GM10266 (cell line): ENCODE results near the gene SPAG7.
"Not testable (repeated sequence)": the region's sequence is repeated elsewhere in the genome, so short reads cannot be mapped to it uniquely, and the experiment has no call there.

Experiments used
- DNase-seq: peaks from one replicate; pipeline ENCODE4 v3.0.0; 2012; ENCODE audit errors: extremely low spot score
- TF ChIP-seq, protein P1 (sequence below): IDR thresholded peaks from 2 replicates; pipeline ENCODE4 v1.5.1; 2012; ENCODE audit warnings: mild to moderate bottlenecking, low read depth; ENCODE audit not compliant: control insufficient read depth, insufficient read depth; ENCODE audit errors: missing control alignments

The SPAG7 gene

DNA sequence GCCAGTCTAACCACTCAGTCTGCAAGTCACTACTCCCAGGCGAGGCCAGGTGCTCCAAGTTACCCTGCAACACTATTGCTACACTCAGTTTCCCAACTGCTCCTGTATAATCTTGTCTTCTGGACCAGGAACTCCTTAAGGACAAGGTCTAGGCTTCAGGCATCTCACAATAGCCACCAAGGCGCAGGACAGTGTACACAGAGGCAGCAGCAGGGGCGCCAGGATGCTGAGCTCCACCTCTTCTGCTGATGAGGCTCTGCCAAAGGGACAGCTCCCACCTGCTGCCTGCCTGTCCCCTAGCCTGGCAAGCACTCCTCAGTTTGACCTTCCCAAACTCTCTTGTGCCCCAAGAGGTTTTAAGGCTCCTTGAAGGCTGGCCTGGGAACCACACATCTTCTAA, 31.2 kb downstream of the SPAG7 start:
- TF ChIP-seq, protein P1, sequence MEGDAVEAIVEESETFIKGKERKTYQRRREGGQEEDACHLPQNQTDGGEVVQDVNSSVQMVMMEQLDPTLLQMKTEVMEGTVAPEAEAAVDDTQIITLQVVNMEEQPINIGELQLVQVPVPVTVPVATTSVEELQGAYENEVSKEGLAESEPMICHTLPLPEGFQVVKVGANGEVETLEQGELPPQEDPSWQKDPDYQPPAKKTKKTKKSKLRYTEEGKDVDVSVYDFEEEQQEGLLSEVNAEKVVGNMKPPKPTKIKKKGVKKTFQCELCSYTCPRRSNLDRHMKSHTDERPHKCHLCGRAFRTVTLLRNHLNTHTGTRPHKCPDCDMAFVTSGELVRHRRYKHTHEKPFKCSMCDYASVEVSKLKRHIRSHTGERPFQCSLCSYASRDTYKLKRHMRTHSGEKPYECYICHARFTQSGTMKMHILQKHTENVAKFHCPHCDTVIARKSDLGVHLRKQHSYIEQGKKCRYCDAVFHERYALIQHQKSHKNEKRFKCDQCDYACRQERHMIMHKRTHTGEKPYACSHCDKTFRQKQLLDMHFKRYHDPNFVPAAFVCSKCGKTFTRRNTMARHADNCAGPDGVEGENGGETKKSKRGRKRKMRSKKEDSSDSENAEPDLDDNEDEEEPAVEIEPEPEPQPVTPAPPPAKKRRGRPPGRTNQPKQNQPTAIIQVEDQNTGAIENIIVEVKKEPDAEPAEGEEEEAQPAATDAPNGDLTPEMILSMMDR, result no peak
- no peak for DNase-seq

- TF ChIP-seq, protein P1, result no peak
- no peak for DNase-seq
Measured at GRCh38 chr17:4935650-4936049, 32.0 kb downstream of the SPAG7 start.

- TF ChIP-seq, protein P1, result peak; percentile 45
- DNase-seq, result no peak
Measured at GRCh38 chr17:4934173-4934979, 33.2 kb downstream of the SPAG7 start.

- DNase-seq, result no peak
- TF ChIP-seq, protein P1, result no peak
Measured at GRCh38 chr17:4933646-4934045, 34.0 kb downstream of the SPAG7 start.

DNA sequence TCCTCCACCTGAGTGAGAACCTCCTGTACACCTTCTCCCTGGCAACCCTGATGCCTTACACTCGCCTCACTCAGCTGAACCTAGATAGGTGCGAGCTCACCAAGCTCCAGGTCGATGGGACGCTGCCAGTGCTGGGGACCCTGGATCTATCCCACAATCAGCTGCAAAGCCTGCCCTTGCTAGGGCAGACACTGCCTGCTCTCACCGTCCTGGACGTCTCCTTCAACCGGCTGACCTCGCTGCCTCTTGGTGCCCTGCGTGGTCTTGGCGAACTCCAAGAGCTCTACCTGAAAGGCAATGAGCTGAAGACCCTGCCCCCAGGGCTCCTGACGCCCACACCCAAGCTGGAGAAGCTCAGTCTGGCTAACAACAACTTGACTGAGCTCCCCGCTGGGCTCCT, 34.9 kb downstream of the SPAG7 start:
- DNase-seq, result no peak
- TF ChIP-seq, protein P1, result no peak

DNA sequence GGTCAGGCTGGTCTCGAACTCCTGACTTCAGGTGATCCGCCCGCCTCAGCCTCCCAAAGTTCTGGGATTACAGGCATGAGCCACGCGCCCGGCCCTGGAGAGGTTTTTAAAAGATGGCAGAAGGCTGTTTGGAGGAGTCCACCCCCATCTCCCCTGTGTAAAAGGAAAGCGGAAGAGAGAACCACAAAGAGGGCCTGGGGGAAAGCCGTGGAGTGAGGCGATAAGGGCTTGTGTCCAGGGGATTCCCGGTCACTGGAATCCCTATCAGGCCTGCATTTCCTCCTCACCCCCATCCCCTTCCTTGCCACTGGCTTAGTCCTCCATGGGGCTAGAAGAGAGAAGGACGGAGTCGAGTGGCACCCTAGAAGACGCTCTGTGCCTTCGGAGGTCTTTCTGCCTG, 35.7 kb downstream of the SPAG7 start, which contains the start of gene GP1BA:
Gene GP1BA, plus strand, starts transcription at position 315 of the 400 bp plus-strand sequence. CDS start 328 bp downstream, outside the sequence.
- no peak for DNase-seq
- TF ChIP-seq, protein P1, result no peak

DNA sequence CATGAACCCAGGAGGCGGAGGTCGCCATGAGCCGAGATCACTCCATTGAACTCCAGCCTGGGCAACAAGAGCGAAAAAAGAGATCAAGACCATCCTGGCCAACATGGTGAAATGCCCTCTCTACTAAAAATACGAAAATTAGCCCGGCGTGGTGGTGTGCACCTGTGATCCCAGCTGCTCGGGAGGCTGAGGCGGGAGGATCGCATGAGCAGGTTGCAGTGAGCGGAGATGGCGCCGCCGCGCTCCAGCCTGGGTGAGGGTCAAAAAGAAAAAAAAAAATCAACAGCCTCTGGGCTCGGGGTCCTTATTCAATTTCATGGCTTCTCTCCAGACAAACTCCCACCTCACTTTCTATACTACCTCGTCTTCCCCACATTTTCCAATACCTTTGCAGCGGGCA, 38.7 kb downstream of the SPAG7 start:
- TF ChIP-seq, protein P1, result no peak

DNA sequence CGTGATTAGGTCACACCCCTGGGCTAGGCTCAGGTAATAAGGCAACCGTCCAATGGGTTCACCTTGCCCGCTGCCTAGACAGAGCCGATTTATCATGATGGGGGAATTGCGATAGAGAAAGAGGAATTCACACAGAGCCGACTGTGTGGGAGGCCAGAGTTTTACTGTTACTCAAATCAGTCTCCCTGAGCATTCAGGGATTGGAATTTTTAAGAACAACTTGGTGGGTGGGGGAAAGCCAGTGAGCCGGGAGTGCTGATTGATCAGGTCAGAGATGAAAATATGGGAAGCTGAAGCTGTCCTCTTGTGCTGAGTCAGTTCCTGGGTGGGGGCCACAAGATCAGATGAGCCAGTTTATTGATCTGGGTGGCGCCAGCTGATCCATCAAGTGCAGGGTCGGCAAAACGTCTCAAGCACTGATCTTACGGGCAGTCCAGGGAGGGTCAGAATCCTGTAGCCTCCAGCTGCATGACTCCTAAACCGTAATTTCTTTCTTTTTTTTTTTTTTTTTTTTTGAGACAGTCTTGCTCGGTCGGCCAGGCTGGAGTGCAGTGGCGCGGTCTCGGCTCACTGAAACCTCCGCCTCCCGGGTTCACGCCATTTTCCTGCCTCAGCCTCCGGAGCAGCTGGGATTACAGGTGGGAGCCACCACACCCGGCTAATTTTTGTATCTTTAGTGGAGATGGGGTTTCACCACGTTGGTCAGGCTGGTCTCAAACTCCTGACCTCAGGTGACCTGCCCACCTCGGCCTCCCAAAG, 40.9 kb downstream of the SPAG7 start:
- DNase-seq, result not testable (repeated sequence)

More for the DNA sequence above, 38.7 kb downstream of the SPAG7 start:
- no peak for DNase-seq
